NCI-H2227 (cell line): ENCODE measurements around the gene WFS1.
A peak's percentile ranks its signal among the peaks of the same experiment; 100 is the strongest.

Source experiments
- DNase-seq: peaks from one replicate; lab custom pipeline; 2025; ENCODE audit not compliant: unreplicated experiment; lab: John Stamatoyannopoulos, UW

WFS1 gene

DNA sequence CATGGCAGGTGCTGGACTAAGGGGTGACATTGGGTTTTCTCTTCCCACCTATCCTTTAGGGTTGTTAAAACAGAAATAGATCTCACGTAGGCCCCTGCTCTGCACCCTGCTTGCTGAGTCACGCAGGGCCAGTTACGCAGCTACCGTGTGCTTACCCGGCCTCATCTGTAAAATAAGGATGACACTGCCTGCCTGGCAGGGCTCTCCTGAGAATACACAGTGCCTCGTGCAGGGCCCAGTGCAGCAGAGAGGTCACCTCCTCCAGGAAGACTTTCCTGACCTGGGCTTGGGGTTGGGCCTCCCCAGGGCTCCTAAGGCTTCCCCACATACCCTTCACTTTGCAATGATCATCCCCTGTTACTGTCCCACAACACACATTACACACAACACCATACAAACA is 35.7 kb upstream of the WFS1 start:
- DNase-seq, result no peak

- no peak for DNase-seq
Measured at GRCh38 chr4:6235012-6235411, 34.6 kb upstream of the WFS1 start.

- DNase-seq, result no peak
Measured at GRCh38 chr4:6235901-6236640, 33.6 kb upstream of the WFS1 start.

DNA sequence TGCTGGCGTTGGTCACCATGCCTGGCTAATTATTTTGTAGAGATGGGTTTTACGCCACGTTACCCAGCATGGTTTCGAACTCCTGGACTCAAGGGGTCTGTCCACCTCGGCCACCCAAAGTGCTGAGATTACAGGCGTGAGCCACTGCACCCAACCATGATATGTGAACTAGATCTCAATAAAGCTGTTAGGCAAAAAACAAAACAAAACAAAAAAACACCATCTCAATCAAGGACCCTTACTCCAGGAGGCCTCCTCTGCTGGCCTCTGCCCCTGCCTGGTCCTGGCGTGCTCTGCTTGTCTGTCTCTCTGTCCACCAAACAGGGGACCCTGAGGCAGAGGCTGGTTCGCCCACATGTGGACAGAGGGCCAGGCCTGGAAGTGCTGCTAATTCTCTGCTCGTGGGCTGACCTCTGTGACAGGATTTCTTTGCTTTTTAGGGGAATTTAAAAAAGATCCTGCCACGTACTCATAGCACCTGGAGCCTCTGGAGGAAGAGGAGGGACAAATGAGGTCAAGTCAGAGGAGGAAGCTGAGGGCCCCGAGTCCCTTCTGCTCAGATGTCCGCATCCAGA is 32.7 kb upstream of the WFS1 start:
- DNase-seq, result no peak

DNA sequence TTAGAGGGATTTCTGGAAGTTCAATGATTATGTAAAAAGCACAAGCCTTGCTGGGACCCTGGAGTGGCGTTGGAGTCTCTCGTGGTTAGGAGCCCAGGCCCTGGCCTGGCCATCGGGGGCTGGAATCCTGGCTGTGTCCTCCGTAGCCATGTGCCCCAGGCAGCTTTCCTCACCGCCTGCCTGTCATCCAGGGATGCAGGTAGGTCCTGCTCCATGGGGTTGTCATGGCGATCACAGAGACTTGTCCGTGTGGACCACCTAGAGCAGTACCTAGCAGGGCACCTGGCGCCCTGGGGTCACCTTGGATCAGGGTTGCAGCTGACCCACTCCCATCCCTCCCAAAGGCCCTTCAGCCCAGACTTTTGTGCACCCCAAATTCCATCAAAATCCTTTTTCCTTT is 30.2 kb upstream of the WFS1 start:
- DNase-seq, result no peak

DNA sequence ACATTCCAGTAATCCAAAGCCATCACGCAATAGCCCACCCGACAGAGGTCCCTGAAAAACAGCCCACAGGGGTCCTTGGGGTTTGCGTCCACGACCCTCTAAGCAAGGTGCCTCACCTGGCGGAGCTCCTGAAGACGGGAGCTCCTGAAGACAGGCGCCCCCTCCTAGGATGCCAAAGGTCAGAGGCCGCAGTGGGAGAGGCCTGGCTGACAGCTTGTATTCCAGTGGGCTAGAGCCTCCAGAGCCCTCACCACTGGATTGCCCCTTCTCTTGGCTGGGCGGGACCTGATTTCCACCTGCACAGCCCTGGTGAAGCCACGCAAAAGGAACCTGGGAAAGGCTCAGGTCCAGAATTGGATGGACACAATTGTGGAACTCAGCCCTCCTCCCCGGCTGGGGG is 29.7 kb upstream of the WFS1 start:
- no peak for DNase-seq

DNA sequence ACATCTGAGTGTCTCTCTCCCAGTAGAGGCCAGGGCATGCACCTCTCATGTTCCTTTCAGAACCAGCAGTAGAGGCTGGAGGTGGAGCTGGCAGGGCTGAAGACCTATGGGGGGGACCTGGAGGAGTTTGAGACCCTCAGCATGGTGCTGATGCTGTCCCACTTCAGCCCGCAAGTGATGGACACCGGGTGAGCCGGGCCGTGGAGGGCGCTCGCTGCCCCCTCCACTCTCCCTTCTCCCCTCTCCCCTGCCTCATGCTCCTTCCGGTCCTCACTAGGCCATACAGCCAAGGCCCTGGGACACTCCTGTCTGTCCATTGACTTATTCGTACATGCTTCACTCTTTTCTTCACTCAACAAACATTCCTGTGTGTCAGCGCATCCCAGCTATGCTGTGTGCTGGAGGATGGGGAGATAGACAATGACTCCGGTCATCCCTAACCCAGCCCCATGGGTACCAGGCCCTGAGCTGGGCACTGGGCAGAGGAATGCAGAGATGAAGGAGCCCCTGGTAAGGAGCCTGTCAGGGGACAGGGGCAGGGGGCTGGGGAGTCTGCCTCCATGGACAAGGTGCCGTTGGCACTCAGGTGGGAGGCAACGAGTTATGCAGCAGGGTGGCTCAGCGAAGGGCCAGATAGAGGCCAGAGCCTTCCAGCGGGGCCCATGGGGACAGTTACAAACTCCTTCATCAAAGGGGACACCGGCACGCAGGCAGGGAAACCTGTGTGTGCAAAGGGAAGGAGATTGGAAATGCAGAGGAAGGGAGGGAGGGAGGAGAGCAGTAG is 28.4 kb upstream of the WFS1 start:
- DNase-seq, result no peak

DNA sequence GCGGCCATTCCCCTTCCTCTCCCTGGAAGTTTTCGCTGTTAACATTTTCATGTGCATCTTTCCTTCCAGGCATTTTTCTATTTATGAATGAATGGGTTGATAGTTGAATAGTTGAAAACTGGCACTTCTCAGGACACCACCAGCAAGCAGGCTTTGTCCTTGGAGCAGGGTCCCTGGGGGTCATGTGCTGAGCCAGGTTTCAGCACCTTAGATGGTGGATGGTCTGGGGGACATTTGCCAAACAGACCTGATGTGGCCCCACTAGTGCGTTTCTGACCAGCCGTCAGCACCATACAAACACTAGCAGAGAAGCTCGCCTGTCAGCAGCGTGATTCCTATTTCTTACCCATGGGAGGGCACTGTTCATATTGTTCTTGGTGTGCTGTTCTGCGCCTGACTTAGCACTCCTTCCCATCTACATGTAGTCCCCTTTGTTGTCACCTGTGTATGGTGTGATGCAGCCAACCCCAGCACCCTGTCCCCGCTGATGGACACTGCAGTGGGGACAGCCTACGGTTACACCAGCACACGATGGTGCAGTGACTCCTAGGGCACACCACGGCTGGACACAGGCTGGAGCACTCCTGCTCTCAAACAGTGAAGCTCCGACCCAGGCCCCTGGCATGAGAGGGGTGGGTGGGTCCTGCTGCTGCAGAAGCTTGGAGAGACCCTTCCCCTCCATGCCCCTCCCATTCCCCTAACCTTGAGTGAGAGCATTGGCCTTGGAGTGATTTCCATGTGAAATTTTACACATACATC is 27.2 kb upstream of the WFS1 start:
- no peak for DNase-seq

- no peak for DNase-seq
Measured at GRCh38 chr4:6245246-6246169, 24.1 kb upstream of the WFS1 start.

- DNase-seq, result no peak
Measured at GRCh38 chr4:6246170-6246634, 23.4 kb upstream of the WFS1 start.

DNA sequence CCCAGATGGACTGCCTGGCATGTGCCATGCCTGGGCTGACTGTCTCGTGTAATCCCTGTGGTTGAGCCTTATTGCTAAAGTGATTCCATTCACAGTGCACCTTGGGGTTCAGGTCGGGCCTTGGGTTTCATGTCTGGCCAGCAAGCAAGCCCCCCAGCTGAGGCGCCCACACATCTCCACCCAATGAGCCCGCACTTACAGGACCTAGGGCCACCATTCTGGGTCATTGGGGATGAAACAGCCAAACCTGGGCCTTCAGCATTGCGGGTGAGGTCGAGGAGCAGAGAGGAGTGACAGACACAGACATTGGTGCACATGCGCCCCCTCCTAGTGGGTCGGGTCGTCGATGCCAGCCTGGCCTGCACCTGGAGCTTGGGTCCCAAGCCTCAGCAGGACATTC is 21.3 kb upstream of the WFS1 start:
- DNase-seq, result no peak

DNA sequence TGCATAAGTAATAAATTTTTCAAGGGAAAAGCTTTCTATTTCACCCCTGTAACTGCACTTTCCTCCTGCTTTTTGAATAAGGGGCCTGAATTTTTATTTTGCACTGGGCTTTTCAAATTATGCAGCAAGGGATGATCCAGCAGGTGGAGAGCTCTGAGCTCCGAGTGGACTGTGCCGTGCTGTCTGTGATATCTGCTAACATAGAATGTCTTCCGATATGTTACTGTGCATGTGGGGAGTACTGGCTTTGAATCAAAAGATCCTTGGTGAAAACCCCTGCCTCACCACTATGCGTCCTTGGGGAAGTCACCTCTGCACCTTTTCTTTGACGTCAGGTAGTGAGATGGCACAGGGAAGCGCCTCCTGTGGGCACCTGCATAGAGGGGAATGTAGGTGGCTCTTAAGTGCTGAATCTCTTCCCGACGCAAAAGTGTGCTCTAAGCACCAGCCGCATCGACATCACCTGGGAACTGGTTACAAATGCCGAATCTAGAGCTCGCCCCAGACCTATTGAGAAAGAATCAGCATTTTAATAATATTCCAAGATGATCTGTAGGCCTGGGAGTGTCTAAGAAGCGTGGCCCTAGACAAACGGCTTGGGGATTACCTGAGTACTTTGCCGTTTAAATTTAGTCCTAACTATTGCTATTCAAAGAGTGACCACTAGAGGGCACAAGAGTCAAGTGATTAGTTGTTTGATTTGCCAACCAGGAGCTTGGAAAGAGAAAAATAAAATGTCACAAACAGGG is 19.2 kb upstream of the WFS1 start:
- DNase-seq, result peak; percentile 83

DNA sequence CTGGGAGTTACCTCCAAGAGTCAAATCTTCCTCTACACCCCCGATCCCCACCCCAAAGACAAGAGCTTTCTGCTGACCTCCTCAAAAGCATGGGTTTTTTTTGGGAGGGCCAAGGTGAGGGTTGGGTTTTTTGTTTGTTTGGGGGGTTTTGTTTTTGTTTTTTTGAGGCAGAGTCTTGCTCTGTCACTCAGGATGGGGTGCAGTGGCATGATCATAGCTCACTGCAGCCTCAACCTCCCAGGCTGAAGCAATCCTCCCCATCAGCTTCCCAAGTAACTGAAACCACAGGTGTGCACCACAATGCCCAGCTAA is 18.7 kb upstream of the WFS1 start:
- DNase-seq, result no peak

DNA sequence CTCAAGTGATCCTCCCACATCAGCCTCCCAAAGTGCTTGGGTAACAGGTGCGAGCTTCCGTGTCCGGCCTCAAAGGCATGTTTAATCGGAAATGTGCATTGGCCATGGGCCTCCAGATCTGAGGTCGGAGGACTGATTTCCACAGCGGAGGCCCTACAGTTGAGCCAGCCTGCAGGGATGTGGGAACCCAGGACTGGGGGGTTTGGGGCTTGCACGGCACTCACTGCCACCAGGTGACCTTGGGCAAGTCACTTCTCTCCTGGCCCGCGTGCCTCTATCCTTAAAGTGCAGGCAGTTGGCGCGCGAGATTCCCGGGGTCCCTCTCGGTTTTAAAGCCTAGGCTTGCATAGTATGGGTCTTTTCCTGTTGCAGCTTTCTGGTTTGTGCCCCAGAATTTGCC is 18.3 kb upstream of the WFS1 start:
- DNase-seq, result no peak

- no peak for DNase-seq
Measured at GRCh38 chr4:6252051-6252450, 17.6 kb upstream of the WFS1 start.

DNA sequence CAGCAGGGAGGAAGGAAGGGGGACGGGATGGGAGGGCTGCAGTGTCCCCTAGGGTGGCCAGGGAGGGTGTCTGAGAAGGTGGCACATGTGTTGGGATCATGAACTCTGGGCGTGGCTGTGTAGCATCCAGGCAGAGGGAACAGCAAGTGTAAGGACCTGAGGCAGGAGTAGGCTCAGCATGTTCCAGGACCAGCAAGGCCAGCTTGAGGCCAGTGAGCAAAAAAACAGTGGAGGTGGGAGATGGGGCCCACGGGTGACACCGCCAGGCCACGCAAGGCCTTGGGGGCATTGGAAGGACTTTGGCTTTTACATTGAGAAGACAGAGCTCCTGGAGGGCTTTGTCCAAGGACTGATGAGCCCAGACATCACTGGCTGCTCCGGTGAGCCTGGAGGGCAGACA is 16.5 kb upstream of the WFS1 start:
- no peak for DNase-seq

- DNase-seq, result no peak
Measured at GRCh38 chr4:6253961-6254360, 15.7 kb upstream of the WFS1 start.

GRCh38 chr4:6256141-6256540 is 13.5 kb upstream of the WFS1 start:
- no peak for DNase-seq

DNA sequence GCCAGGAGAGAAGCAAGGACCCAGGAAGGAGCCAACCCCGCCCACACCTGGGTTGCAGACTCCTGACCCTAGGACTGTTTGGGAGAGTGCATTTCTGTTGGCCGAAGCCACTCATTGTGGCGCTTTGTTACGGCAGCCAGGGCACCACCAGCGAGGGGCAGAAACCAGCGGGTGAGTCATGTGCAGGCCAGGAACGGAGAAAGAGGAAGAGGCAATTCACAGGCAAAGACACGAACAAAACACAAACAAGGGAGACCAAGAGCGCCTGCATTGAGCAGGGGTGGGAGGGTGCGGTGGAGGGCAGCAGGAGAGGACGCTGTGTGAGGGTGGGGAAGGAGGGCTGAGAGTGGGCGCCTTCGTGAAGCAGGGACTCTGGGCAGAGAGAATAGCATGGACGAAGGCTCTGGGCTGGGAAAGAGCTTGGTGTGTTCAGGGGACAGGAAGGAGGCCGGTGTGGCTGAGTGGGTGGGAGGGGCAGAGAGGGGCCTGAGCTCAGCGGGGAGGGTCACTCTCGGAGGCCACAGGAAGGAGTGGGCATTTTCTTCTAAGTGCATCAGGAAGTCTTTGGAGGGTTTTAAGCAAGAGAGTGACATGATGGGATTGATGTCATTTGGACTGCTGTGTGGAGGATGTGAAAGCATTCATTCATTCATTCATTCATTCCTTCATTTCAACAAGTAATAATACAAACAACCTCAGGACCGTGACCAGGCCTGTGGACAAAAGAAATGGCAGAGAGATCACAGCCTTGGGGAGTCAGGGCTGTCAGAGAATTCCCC is 12.2 kb upstream of the WFS1 start:
- DNase-seq, result no peak
